Inflammatory macrophage treated with lipopolysaccharide for 4 hours (primary cell): ENCODE results near the gene ADAMTS16.

ENCODE experiments used
- DNase-seq: peaks from one replicate; pipeline ENCODE4 v3.0.0-alpha.2; 2020

ADAMTS16 gene

GRCh38 chr5:5239191-5239590 lies 99.1 kb downstream of the ADAMTS16 start:
- DNase-seq = no peak

GRCh38 chr5:5240234-5240633 lies 100.1 kb downstream of the ADAMTS16 start:
- DNase-seq = no peak

GRCh38 chr5:5242056-5242455 lies 101.9 kb downstream of the ADAMTS16 start:
- no peak for DNase-seq

- no peak for DNase-seq
Observed at GRCh38 chr5:5246736-5247135, 106.6 kb downstream of the ADAMTS16 start.

- DNase-seq = no peak
Observed at GRCh38 chr5:5250758-5251157, 110.6 kb downstream of the ADAMTS16 start.

GRCh38 chr5:5252106-5252505 lies 112.0 kb downstream of the ADAMTS16 start:
- DNase-seq = no peak

- no peak for DNase-seq
Observed at GRCh38 chr5:5257353-5257752, 117.2 kb downstream of the ADAMTS16 start.

- DNase-seq = no peak
Observed at GRCh38 chr5:5258564-5258963, 118.4 kb downstream of the ADAMTS16 start.

GRCh38 chr5:5264727-5265126 lies 124.6 kb downstream of the ADAMTS16 start:
- no peak for DNase-seq

GRCh38 chr5:5266297-5266696 lies 126.2 kb downstream of the ADAMTS16 start:
- DNase-seq = no peak

- DNase-seq = no peak
Observed at GRCh38 chr5:5270161-5270560, 130.0 kb downstream of the ADAMTS16 start.

- no peak for DNase-seq
Observed at GRCh38 chr5:5270958-5271785, 131.0 kb downstream of the ADAMTS16 start.

GRCh38 chr5:5271786-5272321 lies 131.7 kb downstream of the ADAMTS16 start:
- DNase-seq = no peak

- no peak for DNase-seq
Observed at GRCh38 chr5:5273398-5273797, 133.3 kb downstream of the ADAMTS16 start.

- no peak for DNase-seq
Observed at GRCh38 chr5:5273976-5274375, 133.8 kb downstream of the ADAMTS16 start.

GRCh38 chr5:5275211-5275610 lies 135.1 kb downstream of the ADAMTS16 start:
- no peak for DNase-seq

GRCh38 chr5:5276430-5276829 lies 136.3 kb downstream of the ADAMTS16 start:
- DNase-seq = no peak

GRCh38 chr5:5276951-5277517 lies 136.9 kb downstream of the ADAMTS16 start:
- DNase-seq = no peak

- DNase-seq = no peak
Observed at GRCh38 chr5:5278201-5278814, 138.2 kb downstream of the ADAMTS16 start.

- no peak for DNase-seq
Observed at GRCh38 chr5:5278815-5279381, 138.8 kb downstream of the ADAMTS16 start.

- no peak for DNase-seq
Observed at GRCh38 chr5:5285906-5286305, 145.8 kb downstream of the ADAMTS16 start.

- DNase-seq = no peak
Observed at GRCh38 chr5:5287419-5287818, 147.3 kb downstream of the ADAMTS16 start.

GRCh38 chr5:5288201-5288600 lies 148.1 kb downstream of the ADAMTS16 start:
- DNase-seq = no peak

GRCh38 chr5:5289537-5289936 lies 149.4 kb downstream of the ADAMTS16 start:
- DNase-seq = no peak
